Left cardiac atrium (tissue), 4 donors: ENCODE measurements around the gene NLGN4X. TPM values are rescaled to one million over a fixed set of nuclear protein-coding genes. Genes with fewer than 3 reads are reported as not detected.

ENCODE experiments used
- ATAC-seq, 2 donors: fragments of 200-7000 bp; cut with Tn5 transposase; one replicate each; pipeline ENCODE4 v1.9.1; 2020; ENCODE audit warnings: mild to moderate bottlenecking in 2 of 2, moderate library complexity in 2 of 2
- DNase-seq: peaks from one replicate; pipeline ENCODE4 v3.0.0-alpha.2; 2020
- intact Hi-C, 2 donors: fragments of 100-400 bp; cut with DNase I; formaldehyde crosslinking; loops; one replicate each; pipeline versions ENCODE4 v1.14.1 to v1.15.1; 2022 to 2023
- total RNA-seq, 2 donors: library from RNA; stranded (reverse); fragmentation: NEBNext Ultra II Directional; extraction: Animal tissue kit (Norgen Biotek cat#: 25700); gene quantifications; one replicate each; pipeline ENCODE4 v1.2.1, GENCODE V29; 2021
- donor health status: DM: no; HTN: yes; CAD: no.
- donor health status: DM: no; HTN: yes; CAD: no; lungs with severe emphysema.
- donor health status: DM: yes; HTN: yes; CAD: no.
- donor health status: Dilated cardiomyopathy.

The NLGN4X gene
- total RNA-seq, 2 donors from 2014 or later: 5.4 to 6.4 TPM

- DNase-seq (no peak), ATAC-seq (no peak)
- intact Hi-C loops: no loop called here
Observed at GRCh38 chrX:6169407-6169806, 59.3 kb downstream of the NLGN4X start.

DNA sequence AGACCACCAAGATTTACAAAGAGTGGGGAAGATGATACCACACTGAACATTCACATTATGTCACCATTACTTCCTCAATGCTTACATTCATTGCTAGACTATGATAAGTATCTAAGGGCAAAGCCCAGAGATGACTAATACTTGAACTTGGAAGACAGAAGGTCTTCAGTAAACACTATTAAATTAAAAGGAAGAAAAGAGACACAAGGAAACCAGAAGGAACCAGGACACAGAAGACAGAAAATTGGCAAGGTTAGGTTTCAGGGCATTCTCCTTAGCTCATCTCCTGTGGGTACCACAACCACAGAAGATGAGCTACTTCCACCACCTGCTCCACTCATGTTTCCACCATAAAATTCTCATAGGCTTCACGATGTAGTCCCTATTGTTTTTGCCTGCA is 64.9 kb downstream of the NLGN4X start:
- no peak for ATAC-seq
- no peak for DNase-seq
- intact Hi-C loops: no loop called here

- intact Hi-C loops: no loop called here
- ATAC-seq (no peak), DNase-seq (no peak)
Observed at GRCh38 chrX:6159468-6159867, 69.2 kb downstream of the NLGN4X start.

GRCh38 chrX:6151971-6152370 is 76.7 kb downstream of the NLGN4X start:
- DNase-seq (no peak), ATAC-seq (no peak)
- intact Hi-C loops: no loop called here

DNA sequence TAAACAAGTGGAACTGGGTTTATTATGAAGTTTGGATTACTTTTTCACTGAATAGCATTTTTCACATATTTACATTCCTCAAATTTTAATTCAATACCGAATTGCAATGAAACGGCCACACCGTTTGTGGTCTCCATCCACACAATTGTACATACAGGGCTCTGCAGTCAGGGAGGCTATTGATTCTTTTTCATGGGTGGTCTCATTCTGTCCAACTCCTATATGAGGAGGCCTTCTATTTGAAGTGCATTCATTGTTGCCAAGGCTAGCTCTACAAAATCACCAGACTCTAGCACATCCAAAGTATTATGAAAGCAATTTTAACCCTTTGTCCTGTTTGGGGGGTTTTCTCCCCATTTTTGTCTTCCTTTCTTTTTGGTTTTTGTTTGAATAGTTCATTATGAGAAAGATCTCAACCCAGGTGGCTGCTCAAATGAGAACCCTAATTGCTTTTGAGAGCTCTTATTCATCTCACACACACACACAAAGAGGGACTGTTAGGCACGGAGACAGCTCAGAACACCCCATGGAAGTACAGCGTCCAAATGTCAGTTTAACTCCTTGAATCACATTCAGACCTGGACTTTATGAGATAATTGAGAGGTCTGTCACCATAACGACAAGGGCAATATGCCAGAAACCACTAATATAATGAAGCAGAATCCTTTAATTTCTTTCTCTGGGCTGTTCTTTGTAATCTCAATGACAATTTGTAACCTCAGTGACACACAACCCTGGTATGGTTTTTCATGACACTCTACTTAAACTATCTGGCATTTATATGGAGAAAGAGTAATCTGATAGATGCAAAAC is 79.4 kb downstream of the NLGN4X start:
- intact Hi-C loops: no loop called here
- ATAC-seq (no peak), DNase-seq (no peak)

DNA sequence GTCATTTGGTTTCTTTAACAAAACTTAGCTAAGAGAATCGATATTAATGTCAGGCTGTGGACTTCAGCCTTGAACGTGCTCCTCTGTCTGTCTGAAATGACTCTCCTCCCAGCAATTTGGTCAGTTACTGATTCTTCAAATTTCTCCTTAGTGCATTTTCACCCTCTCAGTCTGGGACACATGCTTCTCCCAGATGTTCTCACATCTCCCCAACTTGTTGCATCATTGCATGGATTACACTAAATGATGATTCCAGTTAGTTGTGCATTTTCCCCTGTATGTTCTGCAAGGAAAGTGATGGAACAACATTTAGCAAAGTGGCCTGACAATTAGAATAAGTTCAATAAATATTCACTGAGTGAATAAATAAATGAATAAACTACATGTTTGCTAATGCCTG is 94.4 kb downstream of the NLGN4X start:
- ATAC-seq (no peak), DNase-seq (no peak)
- intact Hi-C loops: no loop called here

- no peak for DNase-seq
- ATAC-seq: no peak
- intact Hi-C loops: no loop called here
Observed at GRCh38 chrX:6132970-6133369, 95.7 kb downstream of the NLGN4X start.

GRCh38 chrX:6131287-6131686 is 97.4 kb downstream of the NLGN4X start:
- no peak for ATAC-seq
- DNase-seq: no peak
- intact Hi-C loops: no loop called here

- intact Hi-C loops: no loop called here
- no peak for DNase-seq
- ATAC-seq: no peak
Observed at GRCh38 chrX:6129195-6129594, 99.5 kb downstream of the NLGN4X start.

- no peak for ATAC-seq
- intact Hi-C loops: no loop called here
- DNase-seq: no peak
Observed at GRCh38 chrX:6120329-6120728, 108.3 kb downstream of the NLGN4X start.

- intact Hi-C loops: no loop called here
- ATAC-seq: no peak
- DNase-seq: no peak
Observed at GRCh38 chrX:6095469-6095868, 133.2 kb downstream of the NLGN4X start.

DNA sequence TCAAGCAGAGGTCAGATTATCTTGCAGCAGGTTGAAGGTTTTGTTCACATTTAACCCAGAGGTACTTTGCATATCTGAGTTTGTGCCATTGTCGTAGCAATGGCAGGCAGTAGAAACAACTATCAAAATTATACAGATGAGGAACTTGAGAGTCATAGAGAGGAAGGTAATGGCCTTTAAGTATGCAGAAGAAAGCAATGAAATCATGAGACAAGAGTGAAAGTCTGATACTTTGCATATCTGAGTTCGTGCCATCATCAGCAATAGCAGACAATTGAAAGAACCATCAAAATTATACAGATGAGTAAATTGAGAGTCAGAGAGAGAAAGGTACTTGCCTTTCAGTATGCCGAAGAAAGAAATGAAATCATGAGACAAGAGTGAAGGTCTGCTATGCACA is 154.1 kb downstream of the NLGN4X start:
- no peak for DNase-seq
- ATAC-seq: no peak
- intact Hi-C loops: no loop called here

GRCh38 chrX:6071731-6072130 is 156.9 kb downstream of the NLGN4X start:
- no peak for ATAC-seq
- DNase-seq: no peak
- intact Hi-C loops: no loop called here

DNA sequence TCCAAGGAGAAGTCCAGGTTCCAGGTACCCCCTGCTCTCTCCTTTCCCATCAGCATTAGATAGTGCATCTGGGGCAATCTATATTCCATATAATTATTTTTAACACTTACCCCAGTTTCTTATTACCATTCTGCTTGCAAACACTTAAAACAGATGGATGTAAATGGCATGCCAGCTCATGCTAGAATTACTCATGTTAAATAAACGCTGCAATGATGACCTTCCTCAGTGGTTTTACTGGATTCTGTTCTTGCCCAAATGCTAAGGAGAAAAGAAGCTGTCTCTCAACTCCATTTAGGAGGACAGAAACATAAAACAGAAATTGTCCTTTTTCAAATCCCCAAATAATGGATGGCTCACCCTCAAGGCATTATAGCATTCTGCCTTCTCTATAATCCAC is 161.1 kb downstream of the NLGN4X start:
- ATAC-seq: no peak
- intact Hi-C loops: no loop called here
- no peak for DNase-seq

DNA sequence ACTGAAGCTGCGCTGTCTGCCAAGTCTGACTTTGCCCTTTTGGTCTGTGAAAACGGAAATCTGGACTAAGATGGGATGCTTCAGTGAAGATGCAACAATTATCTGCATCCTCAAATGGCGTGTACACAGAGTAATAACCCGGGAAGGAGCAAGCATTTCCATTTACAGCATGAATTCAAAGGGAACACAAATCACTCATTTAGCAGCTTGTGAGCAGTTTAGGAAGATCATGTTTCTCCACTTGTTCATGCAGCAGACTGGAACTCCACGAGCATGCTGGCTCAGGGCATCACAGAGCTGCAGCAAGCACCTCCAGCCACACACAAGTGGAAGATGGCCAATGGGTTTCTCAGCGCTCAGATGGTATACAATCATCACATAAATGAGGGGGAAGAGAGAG is 175.5 kb downstream of the NLGN4X start:
- intact Hi-C loops: no loop called here
- no peak for ATAC-seq
- no peak for DNase-seq

- ATAC-seq (no peak), DNase-seq (no peak)
- intact Hi-C loops: no loop called here
Observed at GRCh38 chrX:6052111-6052745, 176.4 kb downstream of the NLGN4X start.

GRCh38 chrX:6049132-6049531 is 179.5 kb downstream of the NLGN4X start:
- ATAC-seq (no peak), DNase-seq (no peak)
- intact Hi-C loops: no loop called here

DNA sequence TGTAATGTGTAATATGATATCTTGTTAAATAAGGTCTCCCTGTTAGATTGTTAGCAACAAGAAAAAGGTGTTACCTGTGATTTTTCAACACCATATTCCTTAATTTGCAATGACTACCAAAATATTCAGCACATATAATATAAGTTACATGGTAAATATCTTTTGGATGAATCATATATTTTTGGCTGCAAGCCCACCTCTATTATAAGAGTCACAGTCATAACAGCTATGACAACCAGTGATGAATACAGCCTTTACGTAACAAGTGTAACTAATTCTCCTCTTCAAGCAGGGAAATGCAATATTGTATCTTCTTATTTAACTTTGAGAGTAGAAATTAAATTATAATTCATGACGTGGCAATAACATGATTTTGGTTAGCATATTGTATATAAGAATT is 187.0 kb downstream of the NLGN4X start:
- ATAC-seq: no peak
- no peak for DNase-seq
- intact Hi-C loops: no loop called here

- no peak for ATAC-seq
- no peak for DNase-seq
- intact Hi-C loops: loop anchor here in 1 of 2 donors (10.0 kb wide), 1 partner anchor 1896 kb away; the partner anchor contains the start of gene PNPLA4
Observed at GRCh38 chrX:6029014-6029413, 199.7 kb downstream of the NLGN4X start.

GRCh38 chrX:6026980-6027379 is 201.7 kb downstream of the NLGN4X start:
- no peak for ATAC-seq
- intact Hi-C loops: loop anchor here in 1 of 2 donors (10.0 kb wide), 1 partner anchor 1898 kb away; the partner anchor contains the start of gene PNPLA4
- no peak for DNase-seq

DNA sequence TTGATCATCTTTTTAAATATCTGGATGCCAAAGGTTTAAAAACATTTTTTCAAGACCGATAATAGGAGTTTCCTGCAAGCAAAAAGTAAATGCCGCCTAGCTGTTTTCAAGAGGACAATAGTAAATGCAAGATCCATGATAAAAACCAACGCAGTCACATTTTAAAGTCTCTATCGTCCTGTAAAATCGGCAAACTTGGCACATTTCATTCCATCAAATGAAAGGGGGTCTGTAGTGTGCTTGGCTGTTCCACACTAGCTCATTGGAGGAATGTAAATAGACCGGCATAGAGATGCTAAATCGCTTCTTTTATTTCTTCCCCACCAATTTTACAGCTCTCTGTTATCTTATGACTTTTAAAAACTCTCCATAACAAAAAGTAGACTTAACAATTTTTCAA is 202.2 kb downstream of the NLGN4X start:
- no peak for DNase-seq
- no peak for ATAC-seq
- intact Hi-C loops: loop anchor here in 1 of 2 donors (10.0 kb wide), 1 partner anchor 1898 kb away; the partner anchor contains the start of gene PNPLA4
